GM23338 (cell line): ENCODE data around the gene GCSH. TPM values are rescaled to one million over a fixed set of nuclear protein-coding genes. Genes with fewer than 3 reads are reported as not detected.

Source experiments
- ATAC-seq: fragments of 200-7000 bp; cut with Tn5 transposase; 3 replicates; pipeline ENCODE4 v1.9.1; 2020
- DNase-seq: peaks from one replicate; pipeline ENCODE4 v3.0.0-alpha.2; 2015; ENCODE audit warnings: low spot score
- H2AFZ ChIP-seq: fragments of 200-600 bp; sonication (generic); 2 replicates; pipeline ENCODE4 v1.8.0; 2016; ENCODE audit warnings: antibody characterized with exemption, mild to moderate bottlenecking, moderate library complexity
- H3F3A ChIP-seq: fragments of 200-600 bp; sonication (generic); replicated peaks from 2 replicates; pipeline ENCODE4 v1.8.0; 2017; ENCODE audit warnings: antibody characterized with exemption, mixed run types, low read depth
- H3K27ac ChIP-seq: fragments of 200-600 bp; sonication (generic); 2 replicates; pipeline ENCODE4 v1.6.1; 2016; ENCODE audit warnings: low read depth
- H3K27me3 ChIP-seq: fragments of 200-600 bp; sonication (generic); 2 replicates; pipeline ENCODE4 v1.8.0; 2016; ENCODE audit warnings: mild to moderate bottlenecking, mixed run types, moderate library complexity; ENCODE audit not compliant: insufficient read depth
- H3K36me3 ChIP-seq: fragments of 200-600 bp; sonication (generic); 2 replicates; pipeline ENCODE4 v1.8.0; 2016; ENCODE audit warnings: mild to moderate bottlenecking; ENCODE audit not compliant: insufficient read depth
- H3K4me1 ChIP-seq: fragments of 200-600 bp; sonication (generic); 2 replicates; pipeline ENCODE4 v1.8.0; 2016; ENCODE audit warnings: mild to moderate bottlenecking, moderate library complexity; ENCODE audit not compliant: insufficient read depth
- H3K4me2 ChIP-seq: fragments of 200-600 bp; sonication (generic); 2 replicates; pipeline ENCODE4 v1.7.1; 2017; ENCODE audit warnings: mixed run types
- H3K4me3 ChIP-seq: fragments of 200-600 bp; sonication (generic); 2 replicates; pipeline ENCODE4 v1.6.1; 2016; ENCODE audit warnings: mixed run types
- H3K79me2 ChIP-seq: fragments of 200-600 bp; sonication (generic); replicated peaks from 2 replicates; pipeline ENCODE4 v1.8.0; 2017; ENCODE audit warnings: mild to moderate bottlenecking; ENCODE audit not compliant: insufficient read depth
- H3K9me2 ChIP-seq: fragments of 200-600 bp; sonication (generic); 2 replicates; pipeline ENCODE4 v1.8.0; 2017; ENCODE audit not compliant: insufficient read depth
- H4K20me1 ChIP-seq: fragments of 200-600 bp; sonication (generic); replicated peaks from 2 replicates; pipeline ENCODE4 v1.8.0; 2017; ENCODE audit warnings: mild to moderate bottlenecking; ENCODE audit not compliant: insufficient read depth
- H3K27ac Mint-ChIP-seq: 2 replicates; pipeline ENCODE4 v1.8.0; 2020; ENCODE audit warnings: inconsistent platforms, mild to moderate bottlenecking, moderate library complexity, mixed read lengths
- H3K27me3 Mint-ChIP-seq: 3 replicates; pipeline ENCODE4 v1.8.0; 2022; ENCODE audit warnings: low read depth, mild to moderate bottlenecking, moderate library complexity, mixed read lengths, inconsistent platforms; ENCODE audit not compliant: insufficient read depth, poor library complexity
- H3K36me3 Mint-ChIP-seq: 3 replicates; pipeline ENCODE4 v1.8.0; 2021; ENCODE audit warnings: low read depth, mild to moderate bottlenecking, inconsistent platforms, moderate library complexity, mixed read lengths
- H3K4me1 Mint-ChIP-seq: 3 replicates; pipeline ENCODE4 v1.8.0; 2020; ENCODE audit warnings: mild to moderate bottlenecking, inconsistent platforms, mixed read lengths
- H3K4me3 Mint-ChIP-seq: 3 replicates; pipeline ENCODE4 v1.8.0; 2021; ENCODE audit warnings: moderate library complexity, mild to moderate bottlenecking, inconsistent platforms, mixed read lengths
- H3K9me3 Mint-ChIP-seq: 3 replicates; pipeline ENCODE4 v1.8.0; 2020; ENCODE audit warnings: moderate library complexity, mild to moderate bottlenecking, inconsistent platforms, mixed read lengths
- CTCF ChIP-seq, 2 experiments: fragments of 200-600 bp in 1 of 2; sonication (generic) in 1 of 2; conservative IDR thresholded peaks; 2 replicates each; pipeline versions ENCODE4 v1.5.1 to v1.6.1; 2016 to 2017; ENCODE audit warnings: antibody characterized with exemption in 2 of 2, low read depth in 2 of 2, mild to moderate bottlenecking in 2 of 2, moderate library complexity in 1 of 2
- ETS1 ChIP-seq: IDR thresholded peaks from 2 replicates; pipeline ENCODE4 v1.6.1; 2016; ENCODE audit warnings: antibody characterized with exemption
- EZH2 ChIP-seq: fragments of 200-600 bp; sonication (generic); IDR thresholded peaks from one replicate; pipeline ENCODE4 v1.8.0; 2017; ENCODE audit warnings: antibody characterized with exemption, mild to moderate bottlenecking, low read depth; ENCODE audit not compliant: unreplicated experiment
- EZH2phosphoT487 ChIP-seq: fragments of 200-600 bp; sonication (generic); IDR thresholded peaks from one replicate; pipeline ENCODE4 v1.8.1; 2018; ENCODE audit warnings: antibody characterized with exemption; ENCODE audit not compliant: unreplicated experiment
- JUNB ChIP-seq: IDR thresholded peaks from one replicate; pipeline ENCODE4 v1.6.1; 2016; ENCODE audit warnings: antibody characterized with exemption; ENCODE audit not compliant: unreplicated experiment
- NANOG ChIP-seq: IDR thresholded peaks from 2 replicates; pipeline ENCODE4 v1.6.1; 2016; ENCODE audit warnings: antibody characterized with exemption, borderline replicate concordance
- REST ChIP-seq: IDR thresholded peaks from one replicate; pipeline ENCODE4 v1.6.1; 2018; ENCODE audit warnings: antibody characterized with exemption; ENCODE audit not compliant: unreplicated experiment
- STAT1 ChIP-seq: IDR thresholded peaks from one replicate; pipeline ENCODE4 v1.6.1; 2016; ENCODE audit warnings: antibody characterized with exemption; ENCODE audit not compliant: unreplicated experiment
- ZNF114 ChIP-seq: fragments of 250-450 bp; sonication (Bioruptor Pico); IDR thresholded peaks from 2 replicates; pipeline ENCODE4 v1.5.0; 2020; ENCODE audit warnings: mild to moderate bottlenecking, moderate library complexity
- ZNF331 ChIP-seq: fragments of 250-450 bp; sonication (Bioruptor Pico); IDR thresholded peaks from 2 replicates; pipeline ENCODE4 v1.5.0; 2020; ENCODE audit warnings: low read depth, mild to moderate bottlenecking, moderate library complexity
- ZNF462 ChIP-seq: fragments of 250-450 bp; sonication (Bioruptor Pico); IDR thresholded peaks from 2 replicates; pipeline ENCODE4 v1.5.0; 2020; ENCODE audit warnings: mild to moderate bottlenecking, moderate library complexity
- polyA plus RNA-seq: library from polyadenylated mRNA; unstranded; fragments of >200 nt; fragmentation: Nextera tagmentation; extraction: Ambion mirVana; gene quantifications from 2 replicates; pipeline ENCODE4 v1.2.1, GENCODE V29; 2016
- total RNA-seq: library from RNA; depleted of rRNA; stranded (reverse); fragments of >200 nt; shearing (Covaris generic); gene quantifications from 2 replicates; pipeline ENCODE4 v1.2.3, GENCODE V29; 2014

Gene GCSH
- total and polyA plus RNA-seq, 2 experiments from 2014 or later = 118 to 389 TPM

GRCh38 chr16:81128726-81129524, 32.7 kb upstream of the GCSH start:
- no peak overlapping the region for H3K4me3 ChIP-seq
- TF ChIP-seq EZH2phosphoT487 = no peak
- TF ChIP-seq EZH2 = no peak
- TF ChIP-seq REST = no peak
- TF ChIP-seq CTCF (conservative IDR thresholded peaks at IDR 0.05; ENCODE audit: low read depth in 2 of 2) = no peak
- TF ChIP-seq ZNF331 (CRISPR knock-in tag) = no peak
- TF ChIP-seq ZNF462 (CRISPR knock-in tag) = no peak
- no peak for TF ChIP-seq JUNB
- no peak for TF ChIP-seq NANOG
- no peak for TF ChIP-seq STAT1
- no peak for TF ChIP-seq ZNF114 (CRISPR knock-in tag)
- no peak for TF ChIP-seq ETS1

More at GRCh38 chr16:81128726-81129524, 32.7 kb upstream of the GCSH start:
- Histone ChIP-seq H3K79me2 (no peaks in the 10 kb centered on the region), H3K36me3 (no peaks in the 10 kb centered on the region), H3K27me3 (no peaks in the 10 kb centered on the region), H2AFZ (no peak overlapping the region), H3K9me2 (no peaks in the 10 kb centered on the region), H3K4me1 (no peaks in the 10 kb centered on the region), H3K4me2 (no peak overlapping the region), H3F3A (no peaks in the 10 kb centered on the region), H3K27ac (no peak overlapping the region), H4K20me1 (no peaks in the 10 kb centered on the region)
- DNase-seq = no peak
- no peak overlapping the region for H3K27ac Mint-ChIP-seq
- no peaks in the 10 kb centered on the region for H3K9me3 Mint-ChIP-seq
- H3K4me3 Mint-ChIP-seq = no peak overlapping the region
- no peaks in the 10 kb centered on the region for H3K4me1 Mint-ChIP-seq
- H3K36me3 Mint-ChIP-seq = no peaks in the 10 kb centered on the region; the same call in 2 of the 3 replicates
- no peak for ATAC-seq
- peaks cover 2% of the 10 kb centered on the region for H3K27me3 Mint-ChIP-seq
